ENCODE results near the gene ORM2. TPM values are rescaled to one million over a fixed set of nuclear protein-coding genes. Genes with fewer than 3 reads are reported as not detected.
"Not testable (repeated sequence)": the region's sequence is repeated elsewhere in the genome, so short reads cannot be mapped to it uniquely, and the experiment has no call there.

ORM2 gene
- total RNA-seq: 1 to 10 TPM in 1 of 4 donors, not detected in 3; 9.5 TPM

DNA sequence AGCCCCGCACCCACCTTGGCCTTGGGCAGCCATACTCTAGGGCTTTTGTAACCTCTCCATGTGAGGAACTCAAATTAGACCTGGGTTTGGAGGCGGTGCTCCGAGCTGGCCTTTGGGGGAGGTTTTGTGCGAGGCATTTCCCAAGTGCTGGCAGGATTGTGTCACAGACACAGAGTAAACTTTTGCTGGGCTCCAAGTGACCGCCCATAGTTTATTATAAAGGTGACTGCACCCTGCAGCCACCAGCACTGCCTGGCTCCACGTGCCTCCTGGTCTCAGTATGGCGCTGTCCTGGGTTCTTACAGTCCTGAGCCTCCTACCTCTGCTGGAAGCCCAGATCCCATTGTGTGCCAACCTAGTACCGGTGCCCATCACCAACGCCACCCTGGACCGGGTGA lies at the start of gene ORM2:
TSS of gene ORM2 (plus strand) at position 245 of the 398 bp plus-strand sequence. CDS start at position 281, 36 bp downstream.
- H3K4me1 ChIP-seq; H3K4me3 ChIP-seq; H3K27ac ChIP-seq; H3K36me3 ChIP-seq; DNase-seq (ENCODE audit: low spot score in 2 of 2); H3K9me3 ChIP-seq; H3K27me3 ChIP-seq: not testable (repeated sequence)
- WGBS: no CpG with 5 or more reads among the region's 10 CpGs

DNA sequence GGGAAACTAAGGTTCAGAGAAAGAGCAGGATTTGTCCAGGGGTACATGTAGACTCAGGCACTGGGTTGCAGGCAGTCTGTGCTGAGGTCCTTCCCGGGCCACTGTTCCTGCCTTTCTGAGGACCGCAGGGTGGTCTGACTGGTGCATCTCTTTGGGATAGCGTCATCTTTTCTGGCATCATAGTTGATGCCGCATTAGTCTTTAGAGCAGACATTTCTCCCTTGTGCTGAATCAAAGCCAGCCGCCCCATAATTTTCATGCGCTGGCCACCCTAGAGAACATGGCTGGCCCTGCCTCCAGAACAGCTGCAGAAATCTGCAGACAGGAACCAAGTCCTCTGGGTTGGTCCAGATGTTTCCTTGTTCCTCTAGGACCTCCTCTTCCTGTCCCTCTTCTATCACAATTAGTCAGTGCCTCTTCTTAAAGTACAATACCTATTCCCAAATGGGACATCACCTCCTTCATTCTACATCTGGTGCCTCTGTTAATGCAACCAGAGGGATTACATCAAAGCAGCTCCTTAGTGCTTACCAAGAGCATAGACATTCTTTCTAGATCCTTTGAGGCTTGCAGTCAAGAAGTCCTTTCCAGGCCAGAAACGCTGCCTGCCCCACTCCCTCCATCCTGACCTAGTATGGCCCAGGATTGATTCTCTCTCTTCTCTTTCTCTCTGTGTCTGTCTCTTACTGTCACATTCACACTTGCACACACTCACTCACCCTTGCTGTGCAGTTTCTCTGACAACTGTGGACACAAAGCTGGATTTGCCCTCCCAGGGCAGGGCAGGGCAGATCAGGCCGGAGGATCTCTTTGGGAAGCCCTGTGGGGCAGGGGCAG lies 48.8 kb upstream of the ORM2 start:
- TF ChIP-seq, protein P1, sequence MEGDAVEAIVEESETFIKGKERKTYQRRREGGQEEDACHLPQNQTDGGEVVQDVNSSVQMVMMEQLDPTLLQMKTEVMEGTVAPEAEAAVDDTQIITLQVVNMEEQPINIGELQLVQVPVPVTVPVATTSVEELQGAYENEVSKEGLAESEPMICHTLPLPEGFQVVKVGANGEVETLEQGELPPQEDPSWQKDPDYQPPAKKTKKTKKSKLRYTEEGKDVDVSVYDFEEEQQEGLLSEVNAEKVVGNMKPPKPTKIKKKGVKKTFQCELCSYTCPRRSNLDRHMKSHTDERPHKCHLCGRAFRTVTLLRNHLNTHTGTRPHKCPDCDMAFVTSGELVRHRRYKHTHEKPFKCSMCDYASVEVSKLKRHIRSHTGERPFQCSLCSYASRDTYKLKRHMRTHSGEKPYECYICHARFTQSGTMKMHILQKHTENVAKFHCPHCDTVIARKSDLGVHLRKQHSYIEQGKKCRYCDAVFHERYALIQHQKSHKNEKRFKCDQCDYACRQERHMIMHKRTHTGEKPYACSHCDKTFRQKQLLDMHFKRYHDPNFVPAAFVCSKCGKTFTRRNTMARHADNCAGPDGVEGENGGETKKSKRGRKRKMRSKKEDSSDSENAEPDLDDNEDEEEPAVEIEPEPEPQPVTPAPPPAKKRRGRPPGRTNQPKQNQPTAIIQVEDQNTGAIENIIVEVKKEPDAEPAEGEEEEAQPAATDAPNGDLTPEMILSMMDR (IDR thresholded peaks at IDR 0.05): no peak
- no peak for TF ChIP-seq POLR2AphosphoS5 (IDR thresholded peaks at IDR 0.05)
- no peak for TF ChIP-seq POLR2A (IDR thresholded peaks at IDR 0.05)
- Histone ChIP-seq H3K4me3 (no peak overlapping the region), H3K9me3 (no peaks in the 10 kb centered on the region), H3K27me3 (no peaks in the 10 kb centered on the region), H3K4me1 (peaks cover 52% of the 10 kb centered on the region), H3K27ac (peak overlapping the region; percentile 50), H3K36me3 (no peaks in the 10 kb centered on the region)
- DNase-seq (ENCODE audit: low spot score in 2 of 2): peak in 1 of 2 donors; percentile 25
- WGBS: 68% methylated on average over 8 of the region's 8 CpGs

DNA sequence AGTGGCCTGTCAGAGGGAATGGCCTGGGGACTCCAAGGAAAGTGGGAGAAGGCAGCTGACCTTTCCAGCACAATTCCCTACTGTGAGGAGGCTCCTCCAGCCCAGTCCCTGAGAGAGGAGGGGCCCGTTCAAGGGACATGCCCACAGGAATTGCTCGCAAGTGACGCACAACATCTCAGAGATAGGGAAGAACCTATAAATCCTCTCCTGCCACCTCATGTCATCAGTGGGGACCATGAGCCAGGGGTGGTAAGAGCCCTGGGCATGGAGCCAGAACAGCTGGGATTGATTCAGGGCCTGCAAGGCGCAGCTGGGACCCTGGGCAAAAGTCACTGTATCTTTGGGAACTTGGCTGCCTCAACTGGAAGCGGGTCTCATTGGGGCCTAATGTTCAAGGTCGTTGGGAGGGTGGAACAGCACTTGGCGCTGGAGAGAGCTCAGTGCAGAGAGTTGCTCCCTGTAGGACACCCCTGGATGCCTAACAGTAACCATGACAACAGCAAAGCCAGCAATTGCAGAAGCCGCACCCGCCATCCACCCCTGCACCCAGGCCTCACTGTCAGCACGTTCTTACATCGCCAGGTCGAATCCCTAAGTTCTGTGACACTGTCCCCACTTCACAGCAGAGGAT lies 48.1 kb upstream of the ORM2 start:
- Histone ChIP-seq H3K36me3 (no peaks in the 10 kb centered on the region), H3K27me3 (no peaks in the 10 kb centered on the region), H3K27ac (peak overlapping the region; percentile 50), H3K4me3 (no peak overlapping the region), H3K4me1 (peaks cover 49% of the 10 kb centered on the region), H3K9me3 (no peaks in the 10 kb centered on the region)
- peak; percentile 59 to 69 for DNase-seq (ENCODE audit: low spot score in 2 of 2)
- TF ChIP-seq, protein P1 (IDR thresholded peaks at IDR 0.05): no peak
- TF ChIP-seq POLR2AphosphoS5 (IDR thresholded peaks at IDR 0.05) (no peak), EP300 (IDR thresholded peaks at IDR 0.05) (no peak), POLR2A (IDR thresholded peaks at IDR 0.05) (no peak)
- WGBS: 62% methylated on average over 12 of the region's 12 CpGs

DNA sequence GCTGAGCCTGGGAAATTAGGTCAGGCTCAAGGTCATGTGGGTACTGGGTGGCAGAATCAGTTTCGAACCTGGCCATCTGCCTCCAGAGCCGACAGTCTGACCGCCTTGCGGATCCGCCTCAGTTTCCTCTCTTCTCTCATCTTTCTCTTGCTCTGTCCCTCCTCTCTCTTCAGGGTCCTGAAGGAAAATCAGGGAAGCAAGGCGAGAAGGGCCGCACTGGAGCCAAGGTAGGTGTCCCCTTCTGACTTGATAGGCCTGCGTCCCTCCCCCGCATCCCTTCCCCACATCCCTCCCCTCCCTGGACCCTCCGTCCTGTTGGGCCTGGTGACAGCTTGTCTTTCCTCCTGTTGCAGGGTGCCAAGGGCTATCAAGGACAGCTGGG lies 47.6 kb upstream of the ORM2 start:
- H3K27ac ChIP-seq: peak overlapping the region; percentile 50
- peaks cover 44% of the 10 kb centered on the region for H3K4me1 ChIP-seq
- TF ChIP-seq POLR2A (IDR thresholded peaks at IDR 0.05) (no peak), EP300 (IDR thresholded peaks at IDR 0.05) (no peak), POLR2AphosphoS5 (IDR thresholded peaks at IDR 0.05) (no peak)
- TF ChIP-seq, protein P1 (IDR thresholded peaks at IDR 0.05): no peak
- WGBS: 92% methylated on average over 10 of the region's 10 CpGs
- H3K4me3 ChIP-seq: no peak overlapping the region
- peak in 1 of 2 donors; percentile 63 for DNase-seq (ENCODE audit: low spot score in 2 of 2)
- H3K36me3 ChIP-seq: no peaks in the 10 kb centered on the region
- no peaks in the 10 kb centered on the region for H3K27me3 ChIP-seq
- H3K9me3 ChIP-seq: no peaks in the 10 kb centered on the region

DNA sequence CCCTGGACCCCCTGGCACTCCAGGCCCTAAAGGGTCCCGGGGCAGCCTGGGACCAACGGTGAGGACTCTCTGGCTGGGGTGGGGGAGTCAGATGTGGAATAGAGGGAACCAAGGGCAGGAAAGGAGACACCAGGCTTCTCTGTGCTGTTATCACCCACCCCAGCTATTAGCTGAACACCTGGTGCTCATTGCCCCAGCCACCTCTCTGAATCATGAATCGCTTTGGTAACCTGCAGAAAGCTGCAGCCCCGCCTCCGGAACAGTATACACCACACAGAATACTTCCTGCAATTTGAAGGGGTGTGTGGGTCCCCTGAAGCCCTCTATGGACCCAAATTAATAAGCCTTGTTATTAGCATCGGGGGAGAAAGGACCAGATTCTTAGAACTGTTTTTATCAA lies 47.2 kb upstream of the ORM2 start:
- Histone ChIP-seq H3K4me1 (peaks cover 41% of the 10 kb centered on the region), H3K27ac (no peak overlapping the region), H3K4me3 (no peak overlapping the region), H3K27me3 (no peaks in the 10 kb centered on the region), H3K36me3 (no peaks in the 10 kb centered on the region), H3K9me3 (no peaks in the 10 kb centered on the region)
- DNase-seq (ENCODE audit: low spot score in 2 of 2): peak; percentile 29 to 41
- 85% methylated on average over 6 of the region's 6 CpGs for WGBS
- no peak for TF ChIP-seq POLR2AphosphoS5 (IDR thresholded peaks at IDR 0.05)
- no peak for TF ChIP-seq POLR2A (IDR thresholded peaks at IDR 0.05)
- TF ChIP-seq EP300 (IDR thresholded peaks at IDR 0.05): no peak
- TF ChIP-seq, protein P1 (IDR thresholded peaks at IDR 0.05): no peak

All from suprapubic skin (tissue), 4 donors.